Measurements from ENCODE around the gene FUBP3. TPM values are rescaled to one million over a fixed set of nuclear protein-coding genes. Genes with fewer than 3 reads are reported as not detected.

The FUBP3 gene
- total RNA-seq, 1 experiment from 2014 or later: 73.7 TPM

GRCh38 chr9:130672933-130673615 is 93.7 kb downstream of the FUBP3 start (continued):
- TF ChIP-seq CTCF (IDR thresholded peaks at IDR 0.05 in 2 of 3, conservative IDR thresholded peaks at IDR 0.05 in 1 of 3; ENCODE audit: borderline replicate concordance in 1 of 3, insufficient read depth in 1 of 3, low read depth in 2 of 3, low read length in 2 of 3) (no peak), EZH2 (IDR thresholded peaks at IDR 0.05) (no peak), CBX3 (IDR thresholded peaks at IDR 0.05; ENCODE audit: low read depth) (no peak), SRF (IDR thresholded peaks at IDR 0.05; ENCODE audit: low read depth) (no peak), ATF3 (IDR thresholded peaks at IDR 0.05) (no peak), MAX (IDR thresholded peaks at IDR 0.05) (no peak), TCF7L2 (IDR thresholded peaks at IDR 0.05; ENCODE audit: borderline replicate concordance, extremely low read depth, insufficient read depth, insufficient read length) (no peak), EGR1 (IDR thresholded peaks at IDR 0.05; ENCODE audit: low read depth) (no peak), POLR2AphosphoS5 (IDR thresholded peaks at IDR 0.05; ENCODE audit: low read depth, low read length) (no peak)

GRCh38 chr9:130675396-130675795 is 96.0 kb downstream of the FUBP3 start:
- ATAC-seq: no peak
- intact Hi-C loops (cut with micrococcal nuclease): no loop called here
- no peak for TF ChIP-seq ZBTB33 (IDR thresholded peaks at IDR 0.05; ENCODE audit: extremely low read depth, insufficient replicate concordance, low read length)
- no peak for TF ChIP-seq SIN3A (IDR thresholded peaks at IDR 0.05; ENCODE audit: low read depth)
- no peak for TF ChIP-seq ZNF274 (IDR thresholded peaks at IDR 0.05; ENCODE audit: low read depth, low read length)
- TF ChIP-seq JUND (IDR thresholded peaks at IDR 0.05): no peak
- TF ChIP-seq CEBPB (IDR thresholded peaks at IDR 0.05; ENCODE audit: low read depth): no peak
- TF ChIP-seq YY1 (IDR thresholded peaks at IDR 0.05; ENCODE audit: extremely low read depth, insufficient replicate concordance, low read depth, low read length): no peak
- TF ChIP-seq MAX (IDR thresholded peaks at IDR 0.05): no peak
- no peak for TF ChIP-seq ATF3 (IDR thresholded peaks at IDR 0.05)
- TF ChIP-seq ELF1 (IDR thresholded peaks at IDR 0.05; ENCODE audit: borderline replicate concordance, low read depth): no peak
- TF ChIP-seq EGR1 (IDR thresholded peaks at IDR 0.05; ENCODE audit: low read depth): no peak

More at GRCh38 chr9:130675396-130675795, 96.0 kb downstream of the FUBP3 start:
- BruUV-seq (replicated peaks): no TSS peak
- H3K27me3 ChIP-seq (ENCODE audit: insufficient read depth, low read length): no peaks in the 10 kb centered on the region
- no peak overlapping the region for H3K27ac ChIP-seq (ENCODE audit: low read depth, low read length)
- H3K9ac ChIP-seq (ENCODE audit: low read length): no peak overlapping the region
- ChIA-PET POLR2A (no interaction called here), RAD21 (ENCODE audit: low non-redundant PET in 1 of 2, low total read pairs in 2 of 2, uncharacterized antibody in 2 of 2, unreplicated experiment in 2 of 2) (no interaction called here), CTCF (no interaction called here)
- no peaks in the 10 kb centered on the region for H3K36me3 ChIP-seq (ENCODE audit: control insufficient read depth in 1 of 2, insufficient read depth in 2 of 2, low read length in 2 of 2)
- no peaks in the 10 kb centered on the region for H3K9me2 ChIP-seq (ENCODE audit: insufficient read depth)
- no peak overlapping the region for H3K4me3 ChIP-seq (replicated peaks in 1 of 2; ENCODE audit: low read depth in 1 of 2, low read length in 2 of 2)
- no peaks in the 10 kb centered on the region for H4K20me1 ChIP-seq (ENCODE audit: insufficient read depth)
- H2AFZ ChIP-seq (ENCODE audit: low read depth, low read length, poor library complexity, severe bottlenecking): no peak overlapping the region
- peaks cover 0 to 8% of the 10 kb centered on the region in 2 experiments; a peak in 2 of 4 replicates for H3K4me1 ChIP-seq (ENCODE audit: control insufficient read depth in 1 of 2, insufficient read depth in 2 of 2, low read length in 2 of 2)
- H3K4me2 ChIP-seq (ENCODE audit: low read length): no peak overlapping the region
- DNase-seq (ENCODE audit: low read depth, low spot score): no peak
- no peaks in the 10 kb centered on the region for H3K79me2 ChIP-seq (ENCODE audit: insufficient read depth, low read length)
- H3K9me3 ChIP-seq (ENCODE audit: control insufficient read depth in 1 of 2, insufficient read depth in 1 of 2, low read depth in 1 of 2, low read length in 2 of 2): no peaks in the 10 kb centered on the region

Measured in HCT116 (cell line).